Astrocyte (in vitro differentiated cells and primary cell): ENCODE measurements around the gene CHERP. TPM values are rescaled to one million over a fixed set of nuclear protein-coding genes. Genes with fewer than 3 reads are reported as not detected.

Experiments used
- DNase-seq: peaks from one replicate; pipeline ENCODE4 v3.0.0-alpha.2; 2010; ENCODE audit warnings: low read depth
- FAIRE-seq: peaks from 2 replicates; lab custom pipeline; 2011; peaks lifted over from hg19 to GRCh38; lab: Jason Lieb, UNC
- H2AFZ ChIP-seq: 2 replicates; pipeline ENCODE4 v1.6.0; 2012; ENCODE audit warnings: low read depth, low read length, inconsistent platforms
- H3K27ac ChIP-seq: 2 replicates; pipeline ENCODE4 v1.5.1; 2011; ENCODE audit warnings: low read depth, low read length, inconsistent platforms
- H3K27me3 ChIP-seq: 2 replicates; pipeline ENCODE4 v1.6.0; 2011; ENCODE audit warnings: low read length, inconsistent platforms; ENCODE audit not compliant: insufficient read depth
- H3K36me3 ChIP-seq: 2 replicates; pipeline ENCODE4 v1.5.1; 2011; ENCODE audit warnings: low read length, inconsistent platforms; ENCODE audit not compliant: insufficient read depth
- H3K4me1 ChIP-seq: 2 replicates; pipeline ENCODE4 v1.5.1; 2011; ENCODE audit warnings: low read length, inconsistent platforms; ENCODE audit not compliant: insufficient read depth
- H3K4me2 ChIP-seq: 2 replicates; pipeline ENCODE4 v1.6.0; 2012; ENCODE audit warnings: low read length, inconsistent platforms
- H3K4me3 ChIP-seq: 2 replicates; pipeline ENCODE4 v1.5.1; 2011; ENCODE audit warnings: low read depth, mild to moderate bottlenecking, low read length, inconsistent platforms; ENCODE audit not compliant: insufficient read depth
- H3K79me2 ChIP-seq: 2 replicates; pipeline ENCODE4 v1.6.0; 2012; ENCODE audit warnings: mild to moderate bottlenecking, low read length, inconsistent platforms; ENCODE audit not compliant: insufficient read depth
- H3K9ac ChIP-seq: 2 replicates; pipeline ENCODE4 v1.6.0; 2012; ENCODE audit warnings: mild to moderate bottlenecking, low read length, inconsistent platforms
- H3K9me3 ChIP-seq: 2 replicates; pipeline ENCODE4 v1.5.1; 2012; ENCODE audit warnings: low read depth, mild to moderate bottlenecking, low read length, inconsistent platforms; ENCODE audit not compliant: insufficient read depth
- H4K20me1 ChIP-seq: 2 replicates; pipeline ENCODE4 v1.6.0; 2012; ENCODE audit warnings: low read length, inconsistent platforms; ENCODE audit not compliant: insufficient read depth
- H3K27ac Mint-ChIP-seq: one replicate; pipeline ENCODE4 v1.8.0; 2021; ENCODE audit warnings: mild to moderate bottlenecking, mixed read lengths; ENCODE audit not compliant: unreplicated experiment
- H3K27me3 Mint-ChIP-seq: one replicate; pipeline ENCODE4 v1.8.0; 2021; ENCODE audit warnings: low read depth, mixed read lengths; ENCODE audit not compliant: unreplicated experiment
- H3K36me3 Mint-ChIP-seq: one replicate; pipeline ENCODE4 v1.8.0; 2021; ENCODE audit warnings: low read depth, mixed read lengths; ENCODE audit not compliant: unreplicated experiment
- H3K4me1 Mint-ChIP-seq: one replicate; pipeline ENCODE4 v1.8.0; 2021; ENCODE audit warnings: low read depth, mixed read lengths; ENCODE audit not compliant: unreplicated experiment
- H3K4me3 Mint-ChIP-seq: one replicate; pipeline ENCODE4 v1.8.0; 2021; ENCODE audit warnings: mild to moderate bottlenecking, moderate library complexity, mixed read lengths; ENCODE audit not compliant: unreplicated experiment
- H3K9me3 Mint-ChIP-seq: one replicate; pipeline ENCODE4 v1.8.0; 2021; ENCODE audit warnings: mild to moderate bottlenecking, mixed read lengths; ENCODE audit not compliant: unreplicated experiment
- EZH2 ChIP-seq: IDR thresholded peaks from 2 replicates; pipeline ENCODE4 v1.6.1; 2012; ENCODE audit warnings: mild to moderate bottlenecking, low read length, inconsistent platforms; ENCODE audit not compliant: insufficient read depth
- total RNA-seq: library from RNA; stranded (reverse); gene quantifications from 2 replicates; pipeline ENCODE4 v1.2.1, GENCODE V29; 2021
- TF ChIP-seq, protein P1 (sequence below): IDR thresholded peaks from 2 replicates; pipeline ENCODE4 v1.5.1; 2011; ENCODE audit warnings: low read depth, mild to moderate bottlenecking, inconsistent platforms, low read length, moderate library complexity; ENCODE audit not compliant: insufficient read depth

Gene CHERP
- total RNA-seq, 1 donor from 2014 or later = 45.3 TPM

DNA sequence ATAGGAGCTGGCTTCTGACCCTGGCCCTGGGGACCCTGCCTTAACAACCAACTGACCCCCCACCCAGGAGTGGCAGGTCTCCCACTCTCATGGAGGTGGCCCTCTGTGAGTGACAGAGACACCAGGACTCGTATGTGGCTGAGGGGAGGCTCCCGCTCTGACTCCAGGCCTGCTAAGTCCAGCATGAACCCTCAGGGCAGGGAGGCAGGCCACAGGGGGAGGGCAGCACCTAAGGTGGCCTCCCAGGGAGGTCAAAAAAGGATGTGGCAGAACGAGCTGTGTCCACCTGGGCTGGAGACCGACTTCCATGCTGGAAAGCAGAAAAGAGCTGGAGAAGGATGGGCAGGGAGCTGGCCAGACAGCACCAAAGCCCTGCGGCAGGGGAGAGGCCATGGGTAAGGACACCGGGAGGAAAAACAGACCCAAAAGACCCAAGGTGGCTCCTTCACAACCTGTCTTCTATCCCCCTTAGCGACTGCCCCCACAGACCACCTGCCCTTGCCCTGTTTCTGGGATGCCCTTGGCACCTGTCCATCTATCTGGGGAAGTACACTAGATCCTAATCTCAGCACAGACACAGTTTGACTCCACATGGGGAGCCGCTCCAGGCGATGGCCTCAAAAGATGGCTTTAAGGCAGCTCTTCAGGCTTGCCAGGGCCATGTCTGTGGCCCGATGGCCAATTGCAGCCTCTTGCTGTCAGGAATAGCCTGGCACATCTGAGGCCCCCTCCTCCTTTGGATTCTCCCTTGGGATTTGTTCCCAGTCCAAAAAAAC lies 40.4 kb upstream of the CHERP start:
- no peak overlapping the region for H3K4me3 Mint-ChIP-seq
- Histone ChIP-seq H3K4me3 (no peak overlapping the region), H3K4me1 (peaks cover 35% of the 10 kb centered on the region), H3K9ac (no peak overlapping the region), H3K27ac (no peak overlapping the region), H2AFZ (no peak overlapping the region), H3K36me3 (peaks cover 2% of the 10 kb centered on the region), H3K4me2 (no peak overlapping the region), H3K27me3 (no peaks in the 10 kb centered on the region), H3K9me3 (no peaks in the 10 kb centered on the region), H3K79me2 (peaks cover 97% of the 10 kb centered on the region), H4K20me1 (peaks cover 98% of the 10 kb centered on the region)
- peaks cover 2% of the 10 kb centered on the region for H3K9me3 Mint-ChIP-seq
- peaks cover 47% of the 10 kb centered on the region for H3K4me1 Mint-ChIP-seq
- H3K27me3 Mint-ChIP-seq = no peaks in the 10 kb centered on the region
- no peak for TF ChIP-seq EZH2
- TF ChIP-seq, protein P1, sequence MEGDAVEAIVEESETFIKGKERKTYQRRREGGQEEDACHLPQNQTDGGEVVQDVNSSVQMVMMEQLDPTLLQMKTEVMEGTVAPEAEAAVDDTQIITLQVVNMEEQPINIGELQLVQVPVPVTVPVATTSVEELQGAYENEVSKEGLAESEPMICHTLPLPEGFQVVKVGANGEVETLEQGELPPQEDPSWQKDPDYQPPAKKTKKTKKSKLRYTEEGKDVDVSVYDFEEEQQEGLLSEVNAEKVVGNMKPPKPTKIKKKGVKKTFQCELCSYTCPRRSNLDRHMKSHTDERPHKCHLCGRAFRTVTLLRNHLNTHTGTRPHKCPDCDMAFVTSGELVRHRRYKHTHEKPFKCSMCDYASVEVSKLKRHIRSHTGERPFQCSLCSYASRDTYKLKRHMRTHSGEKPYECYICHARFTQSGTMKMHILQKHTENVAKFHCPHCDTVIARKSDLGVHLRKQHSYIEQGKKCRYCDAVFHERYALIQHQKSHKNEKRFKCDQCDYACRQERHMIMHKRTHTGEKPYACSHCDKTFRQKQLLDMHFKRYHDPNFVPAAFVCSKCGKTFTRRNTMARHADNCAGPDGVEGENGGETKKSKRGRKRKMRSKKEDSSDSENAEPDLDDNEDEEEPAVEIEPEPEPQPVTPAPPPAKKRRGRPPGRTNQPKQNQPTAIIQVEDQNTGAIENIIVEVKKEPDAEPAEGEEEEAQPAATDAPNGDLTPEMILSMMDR = no peak
- H3K27ac Mint-ChIP-seq = peak overlapping the region; percentile 75
- FAIRE-seq = no peak
- H3K36me3 Mint-ChIP-seq = peaks cover 15% of the 10 kb centered on the region
- DNase-seq = no peak

DNA sequence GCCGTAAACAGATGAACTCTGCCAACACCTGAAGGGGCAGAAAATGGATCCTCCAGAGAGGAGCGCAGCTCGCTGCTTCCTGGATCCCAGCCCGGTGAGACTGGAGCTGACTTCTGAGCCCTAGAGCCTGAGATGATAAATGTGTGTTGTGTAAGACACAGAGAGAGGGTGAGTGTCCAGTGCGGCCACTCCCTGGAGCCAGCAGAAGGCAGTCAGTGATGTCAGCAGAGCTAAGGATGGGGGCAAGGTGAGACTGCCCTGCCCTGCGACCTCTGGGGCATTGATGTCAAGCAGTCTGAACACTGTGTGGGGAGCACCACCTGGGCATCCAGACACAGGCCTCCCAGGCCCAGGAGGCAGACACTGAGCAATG lies 39.7 kb upstream of the CHERP start:
- Histone ChIP-seq H3K79me2 (peaks cover 97% of the 10 kb centered on the region), H4K20me1 (peaks cover 93% of the 10 kb centered on the region), H3K4me3 (no peak overlapping the region), H3K9me3 (no peaks in the 10 kb centered on the region), H3K27ac (no peak overlapping the region), H2AFZ (no peak overlapping the region), H3K27me3 (no peaks in the 10 kb centered on the region), H3K36me3 (peaks cover 2% of the 10 kb centered on the region), H3K9ac (no peak overlapping the region), H3K4me2 (no peak overlapping the region), H3K4me1 (peaks cover 28% of the 10 kb centered on the region)
- no peaks in the 10 kb centered on the region for H3K27me3 Mint-ChIP-seq
- peak overlapping the region; percentile 34 for H3K27ac Mint-ChIP-seq
- H3K36me3 Mint-ChIP-seq = peaks cover 15% of the 10 kb centered on the region
- TF ChIP-seq, protein P1 = no peak
- TF ChIP-seq EZH2 = no peak
- peaks cover 43% of the 10 kb centered on the region for H3K4me1 Mint-ChIP-seq
- no peak for FAIRE-seq
- H3K4me3 Mint-ChIP-seq = no peak overlapping the region
- DNase-seq = no peak
- peaks cover 2% of the 10 kb centered on the region for H3K9me3 Mint-ChIP-seq
